Measurements from ENCODE around the gene TM7SF2. TPM values are rescaled to one million over a fixed set of nuclear protein-coding genes. Genes with fewer than 3 reads are reported as not detected.

TM7SF2 gene
- total RNA-seq, 2 experiments from 2014 or later = 12.4 to 17.5 TPM

DNA sequence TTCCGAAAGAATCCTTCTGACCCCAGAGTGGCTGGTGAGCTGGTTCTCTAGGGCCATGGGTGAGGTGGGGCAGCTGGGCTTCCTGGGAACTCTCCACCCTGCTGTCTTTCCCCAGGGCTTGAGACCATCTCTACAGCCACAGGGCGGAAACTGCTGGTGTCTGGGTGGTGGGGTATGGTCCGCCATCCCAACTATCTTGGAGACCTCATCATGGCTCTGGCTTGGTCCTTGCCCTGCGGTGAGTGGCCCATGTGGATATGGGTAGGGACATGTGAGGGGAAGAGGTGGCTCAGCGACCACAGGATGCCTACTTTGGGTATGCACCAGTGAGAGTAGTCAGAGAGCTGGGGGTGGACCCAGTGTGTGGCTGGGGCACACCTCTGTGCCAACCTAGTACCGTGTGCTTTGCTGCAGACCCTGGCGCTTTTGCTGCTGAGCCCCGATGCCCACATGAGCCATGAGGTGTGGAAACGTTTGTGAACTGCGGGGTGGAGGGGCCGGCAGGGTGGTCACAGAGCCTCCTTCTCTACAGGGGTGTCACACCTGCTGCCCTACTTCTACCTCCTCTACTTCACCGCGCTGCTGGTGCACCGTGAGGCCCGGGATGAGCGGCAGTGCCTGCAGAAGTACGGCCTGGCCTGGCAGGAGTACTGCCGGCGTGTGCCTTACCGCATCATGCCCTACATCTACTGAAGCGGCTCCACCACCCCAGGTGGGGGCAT, 3.9 kb downstream of the TM7SF2 start:
- H3K36me3 Mint-ChIP-seq (ENCODE audit: low read depth) = peaks cover 43% of the 10 kb centered on the region
- DNase-seq (no peak), ATAC-seq (no peak)
- ChIA-PET POLR2A (interaction anchor here (0.6 to 16.2 kb wide), 9 partner anchors 8 to 337 kb away, joined by 3 to 294 read pairs (median 4); partner anchors contain the start of genes SAC3D1, SF1, SYVN1 and VPS51), CTCF (interaction anchor here (0.7 to 7.3 kb wide), 4 partner anchors 15 to 384 kb away, joined by 3 to 45 read pairs (median 4); partner anchors contain the start of genes ARL2, CAPN1 and MALAT1)
- peak overlapping the region; percentile 87 for H3K4me3 Mint-ChIP-seq
- H3K4me1 Mint-ChIP-seq (ENCODE audit: low read depth) = peaks cover 57% of the 10 kb centered on the region
- H3K27me3 Mint-ChIP-seq = no peaks in the 10 kb centered on the region
- no peaks in the 10 kb centered on the region for H3K9me3 Mint-ChIP-seq
- TF ChIP-seq, protein P1, sequence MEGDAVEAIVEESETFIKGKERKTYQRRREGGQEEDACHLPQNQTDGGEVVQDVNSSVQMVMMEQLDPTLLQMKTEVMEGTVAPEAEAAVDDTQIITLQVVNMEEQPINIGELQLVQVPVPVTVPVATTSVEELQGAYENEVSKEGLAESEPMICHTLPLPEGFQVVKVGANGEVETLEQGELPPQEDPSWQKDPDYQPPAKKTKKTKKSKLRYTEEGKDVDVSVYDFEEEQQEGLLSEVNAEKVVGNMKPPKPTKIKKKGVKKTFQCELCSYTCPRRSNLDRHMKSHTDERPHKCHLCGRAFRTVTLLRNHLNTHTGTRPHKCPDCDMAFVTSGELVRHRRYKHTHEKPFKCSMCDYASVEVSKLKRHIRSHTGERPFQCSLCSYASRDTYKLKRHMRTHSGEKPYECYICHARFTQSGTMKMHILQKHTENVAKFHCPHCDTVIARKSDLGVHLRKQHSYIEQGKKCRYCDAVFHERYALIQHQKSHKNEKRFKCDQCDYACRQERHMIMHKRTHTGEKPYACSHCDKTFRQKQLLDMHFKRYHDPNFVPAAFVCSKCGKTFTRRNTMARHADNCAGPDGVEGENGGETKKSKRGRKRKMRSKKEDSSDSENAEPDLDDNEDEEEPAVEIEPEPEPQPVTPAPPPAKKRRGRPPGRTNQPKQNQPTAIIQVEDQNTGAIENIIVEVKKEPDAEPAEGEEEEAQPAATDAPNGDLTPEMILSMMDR (IDR thresholded peaks at IDR 0.05) = no peak
- H3K27ac Mint-ChIP-seq = peak overlapping the region; percentile 95
- intact Hi-C loops (cut with micrococcal nuclease) = loop anchor here (10.0 kb wide), 1 partner anchor 101 kb away; the partner anchor contains the start of gene ARL2

DNA sequence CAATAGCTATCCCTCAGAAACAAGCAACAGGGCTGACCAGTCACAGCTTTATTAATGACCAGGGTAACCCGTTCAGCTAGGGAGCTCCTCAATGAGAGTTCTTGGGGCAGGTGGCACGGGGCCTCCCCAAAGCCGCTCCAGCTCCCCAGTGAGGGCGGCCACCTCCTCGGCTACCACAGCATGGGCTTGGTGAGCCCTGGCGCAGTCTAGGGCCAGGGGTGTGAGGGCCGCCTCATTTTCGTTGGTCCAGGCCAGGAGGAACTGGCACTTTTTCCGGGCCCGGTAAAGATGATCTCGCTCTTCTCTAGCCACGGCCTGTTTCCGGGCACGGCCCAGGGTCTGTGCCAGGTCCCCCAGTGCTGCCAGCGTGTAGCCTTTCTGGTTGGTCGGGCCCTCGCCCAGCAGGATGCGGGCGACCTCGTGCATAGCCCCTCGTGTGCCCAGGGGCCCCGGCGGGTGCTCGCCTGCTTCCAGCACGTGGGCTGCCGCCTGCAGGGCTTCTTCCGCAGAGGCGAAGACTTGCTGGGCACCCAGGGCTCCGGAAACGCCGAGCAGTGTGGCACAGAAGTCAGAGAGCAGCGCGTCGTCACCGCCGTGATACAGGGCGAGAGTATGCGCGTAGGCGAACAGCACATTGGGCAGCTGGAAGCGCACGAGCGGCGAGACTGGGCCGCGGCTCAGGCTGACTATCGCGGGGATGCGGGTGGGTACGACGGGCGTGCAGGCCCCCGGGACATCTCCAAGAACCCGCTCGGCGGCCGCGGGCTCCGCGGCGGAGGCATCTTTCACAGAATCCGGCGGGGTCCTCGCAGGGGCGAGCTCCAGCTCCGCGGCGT, 4.9 kb downstream of the TM7SF2 start:
- ChIA-PET CTCF (interaction anchor here (0.7 to 3.4 kb wide), 14 partner anchors 9 to 213 kb away, joined by 3 to 18 read pairs (median 4); partner anchors contain the start of genes ARL2, CAPN1, CDC42EP2 and CDCA5), POLR2A (interaction anchor here (0.6 to 16.2 kb wide), 20 partner anchors 9 to 338 kb away, joined by 3 to 294 read pairs (median 4); partner anchors contain the start of genes ARL2, BATF2, CDCA5 and SF1)
- peak; percentile 21 for ATAC-seq
- peak overlapping the region; percentile 95 for H3K27ac Mint-ChIP-seq
- H3K36me3 Mint-ChIP-seq (ENCODE audit: low read depth) = peaks cover 54% of the 10 kb centered on the region
- H3K4me3 Mint-ChIP-seq = peak overlapping the region; percentile 87
- H3K4me1 Mint-ChIP-seq (ENCODE audit: low read depth) = peaks cover 59% of the 10 kb centered on the region
- TF ChIP-seq, protein P1 (IDR thresholded peaks at IDR 0.05) = no peak
- intact Hi-C loops (cut with micrococcal nuclease) = loop anchor here (10.0 kb wide), 1 partner anchor 102 kb away; the partner anchor contains the start of gene ARL2
- DNase-seq = peak; percentile 82
- H3K9me3 Mint-ChIP-seq = no peaks in the 10 kb centered on the region
- no peaks in the 10 kb centered on the region for H3K27me3 Mint-ChIP-seq

DNA sequence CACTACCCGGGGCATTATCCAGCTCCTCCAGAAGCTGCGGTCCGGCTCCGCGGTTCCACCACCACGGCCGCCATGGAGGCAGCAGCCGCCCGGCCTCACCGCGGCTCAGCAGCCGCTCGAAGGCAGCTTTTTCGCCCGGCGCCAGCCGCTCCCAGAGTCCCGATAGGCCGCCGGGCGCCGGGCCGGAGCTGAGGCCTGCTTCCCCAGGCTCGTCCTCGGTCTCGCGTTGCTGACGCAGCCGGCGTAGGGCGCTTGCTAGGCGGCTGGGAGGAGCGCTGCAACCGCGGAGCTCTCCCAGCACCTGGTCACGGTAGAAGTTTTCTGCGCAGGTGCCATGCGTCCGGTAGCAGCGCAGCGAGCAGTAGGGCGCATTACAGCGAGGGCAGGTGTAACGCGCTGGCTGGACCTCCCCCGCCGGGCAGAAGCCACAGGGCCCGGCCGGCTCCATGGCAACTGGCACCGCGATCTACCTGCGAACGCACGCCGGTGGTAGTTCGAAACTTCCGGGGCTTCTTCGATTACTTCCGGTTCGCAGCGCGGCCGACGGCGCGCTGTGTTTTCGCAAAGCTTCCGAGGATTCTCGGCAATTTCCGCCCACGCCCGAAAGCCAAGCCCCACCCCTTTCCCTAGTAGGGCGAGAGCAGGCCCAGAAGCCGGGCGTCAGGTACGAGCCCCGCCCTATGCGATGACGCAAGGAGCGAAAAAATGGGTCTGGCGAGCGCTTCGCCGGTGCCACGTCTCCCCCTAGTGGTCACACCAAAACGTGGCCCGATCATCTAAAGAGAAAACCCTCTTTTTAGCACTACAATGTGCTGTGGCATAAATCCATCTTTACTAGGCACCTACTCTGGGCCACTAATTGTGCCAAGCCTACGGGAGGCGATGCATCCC, 5.8 kb downstream of the TM7SF2 start, which contains the start of gene ZNHIT2:
Gene ZNHIT2 (minus strand): TSS at position 496 of the 891 bp plus-strand sequence. CDS start 48 bp downstream, at position 448.
- ATAC-seq = peak; percentile 75
- H3K27ac Mint-ChIP-seq = peak within 1 kb of the TSS; percentile 95
- peak; percentile 100 for DNase-seq
- no peaks in the 10 kb centered on the region for H3K9me3 Mint-ChIP-seq
- TF ChIP-seq, protein P1 (IDR thresholded peaks at IDR 0.05) = peak; percentile 79
- POLR2A ChIA-PET = interaction anchor here (0.8 to 16.2 kb wide), 22 partner anchors 9 to 304 kb away, joined by 3 to 294 read pairs (median 5); partner anchors contain the start of genes ARL2, BATF2, CDCA5 and POLA2
- intact Hi-C loops (cut with micrococcal nuclease) = loop anchor here (10.0 kb wide), 1 partner anchor 103 kb away; the partner anchor contains the start of gene ARL2
- H3K36me3 Mint-ChIP-seq (ENCODE audit: low read depth) = peaks cover 61% of the 10 kb centered on the region
- CTCF ChIA-PET = interaction anchor here (0.6 to 3.4 kb wide), 22 partner anchors 8 to 269 kb away, joined by 3 to 18 read pairs (median 4); partner anchors contain the start of genes ARL2, CAPN1, CDC42EP2 and CDCA5
- H3K4me3 Mint-ChIP-seq = peak within 1 kb of the TSS; percentile 87
- peaks cover 53% of the 10 kb centered on the region for H3K4me1 Mint-ChIP-seq (ENCODE audit: low read depth)
- no peaks in the 10 kb centered on the region for H3K27me3 Mint-ChIP-seq

All from activated CD8-positive, alpha-beta T cell treated with anti-CD3 and anti-CD28 coated beads for 36 hours (primary cell).